ENCODE measurements around the gene LIG4. TPM values are rescaled to one million over a fixed set of nuclear protein-coding genes. Genes with fewer than 3 reads are reported as not detected.
A peak's percentile ranks its signal among the peaks of the same experiment; 100 is the strongest.

Gene LIG4
- total and polyA plus RNA-seq, 9 of the 15 experiments (the other 6 are each of a cell fraction or from before 2014, with no cell fraction given), result 1.5 to 7.8 (median 5.1) TPM

DNA sequence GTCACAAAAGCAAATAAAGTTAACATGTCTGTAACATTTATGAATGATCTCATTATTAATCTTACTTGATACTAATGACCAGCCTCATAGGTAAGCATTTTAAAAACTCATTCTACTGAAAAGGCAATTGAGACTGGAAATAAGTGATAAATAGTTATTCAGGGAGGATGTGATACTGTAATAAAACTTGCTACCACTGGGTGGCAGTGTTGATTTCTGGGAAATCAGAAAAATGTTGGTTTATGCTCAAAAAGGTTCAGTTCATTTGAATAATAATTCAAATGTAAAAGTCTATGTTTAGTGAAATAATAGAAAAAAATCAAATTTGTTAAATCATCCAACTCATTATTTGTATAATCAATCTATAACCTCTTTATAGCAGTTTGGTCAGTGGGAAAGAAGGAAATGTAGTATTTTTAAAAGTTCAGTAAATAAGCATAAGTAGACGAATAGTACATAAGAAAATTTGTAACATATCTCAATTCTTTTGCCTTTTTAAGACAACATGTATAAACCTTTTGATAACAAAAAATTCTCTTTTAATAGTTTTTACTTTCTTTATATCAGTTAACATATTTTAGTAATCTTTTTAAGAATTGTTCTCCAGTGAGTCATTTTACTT lies 12.4 kb upstream of the LIG4 start:
- H4K20me1 ChIP-seq (replicated peaks; ENCODE audit: control insufficient read depth, insufficient read depth, low read length), result no peaks in the 10 kb centered on the region; the same call in 1 of the 2 replicates
- no peak overlapping the region for H3K4me3 ChIP-seq
- no peak overlapping the region for H2AFZ ChIP-seq (ENCODE audit: low read depth, low read length)
- 60% methylated on average over 1 of the region's 1 CpG for WGBS (ENCODE audit: insufficient coverage, low coverage, missing lambda C conversion rate)
- peaks cover 19% of the 10 kb centered on the region; the same call in 2 of the 3 replicates for H3K36me3 ChIP-seq (ENCODE audit: control insufficient read depth, insufficient read depth, low read length)
- peaks cover 0 to 4% of the 10 kb centered on the region in 2 experiments; a peak in 2 of 5 replicates for H3K4me1 ChIP-seq (replicated peaks in 1 of 2; ENCODE audit: control insufficient read depth in 2 of 2, insufficient read depth in 2 of 2, low read length in 2 of 2)
- H3K9me1 ChIP-seq (ENCODE audit: control insufficient read depth, insufficient read depth, low read length), result no peaks in the 10 kb centered on the region
- intact Hi-C loops (cut with micrococcal nuclease), result loop anchor here (5.0 to 10.0 kb wide), 5 partner anchors 50 to 670 kb away; no protein-coding TSS in a partner anchor
- no peak overlapping the region for H3K27ac ChIP-seq (ENCODE audit: extremely low read depth, low read depth, low read length)
- H3K4me2 ChIP-seq (ENCODE audit: insufficient read depth, low read length), result no peak overlapping the region
- no peaks in the 10 kb centered on the region for H3K9me3 ChIP-seq (replicated peaks; ENCODE audit: control insufficient read depth, insufficient read depth, low read depth, low read length)
- TF ChIP-seq HDAC3 (IDR thresholded peaks at IDR 0.05; ENCODE audit: borderline replicate concordance, partially characterized antibody), result no peak
- TF ChIP-seq, protein P1, sequence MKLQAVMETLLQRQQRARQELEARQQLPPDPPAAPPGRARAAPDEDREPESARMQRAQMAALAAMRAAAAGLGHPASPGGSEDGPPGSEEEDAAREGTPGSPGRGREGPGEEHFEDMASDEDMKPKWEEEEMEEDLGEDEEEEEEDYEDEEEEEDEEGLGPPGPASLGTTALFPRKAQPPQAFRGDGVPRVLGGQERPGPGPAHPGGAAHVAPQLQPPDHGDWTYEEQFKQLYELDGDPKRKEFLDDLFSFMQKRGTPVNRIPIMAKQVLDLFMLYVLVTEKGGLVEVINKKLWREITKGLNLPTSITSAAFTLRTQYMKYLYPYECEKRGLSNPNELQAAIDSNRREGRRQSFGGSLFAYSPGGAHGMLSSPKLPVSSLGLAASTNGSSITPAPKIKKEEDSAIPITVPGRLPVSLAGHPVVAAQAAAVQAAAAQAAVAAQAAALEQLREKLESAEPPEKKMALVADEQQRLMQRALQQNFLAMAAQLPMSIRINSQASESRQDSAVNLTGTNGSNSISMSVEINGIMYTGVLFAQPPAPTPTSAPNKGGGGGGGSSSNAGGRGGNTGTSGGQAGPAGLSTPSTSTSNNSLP (IDR thresholded peaks at IDR 0.05; ENCODE audit: borderline replicate concordance, low read depth, low read length), result peak; percentile 89
- TF ChIP-seq MCM7 (IDR thresholded peaks at IDR 0.05), result no peak
- TF ChIP-seq ZC3H8 (IDR thresholded peaks at IDR 0.05), result no peak
- TF ChIP-seq RAD21 (CRISPR knock-in tag; conservative IDR thresholded peaks at IDR 0.05 in 1 of 2, IDR thresholded peaks at IDR 0.05 in 1 of 2), result peak; percentile 34 to 44; a peak in 2 of 4 replicates
- TF ChIP-seq, protein P2, sequence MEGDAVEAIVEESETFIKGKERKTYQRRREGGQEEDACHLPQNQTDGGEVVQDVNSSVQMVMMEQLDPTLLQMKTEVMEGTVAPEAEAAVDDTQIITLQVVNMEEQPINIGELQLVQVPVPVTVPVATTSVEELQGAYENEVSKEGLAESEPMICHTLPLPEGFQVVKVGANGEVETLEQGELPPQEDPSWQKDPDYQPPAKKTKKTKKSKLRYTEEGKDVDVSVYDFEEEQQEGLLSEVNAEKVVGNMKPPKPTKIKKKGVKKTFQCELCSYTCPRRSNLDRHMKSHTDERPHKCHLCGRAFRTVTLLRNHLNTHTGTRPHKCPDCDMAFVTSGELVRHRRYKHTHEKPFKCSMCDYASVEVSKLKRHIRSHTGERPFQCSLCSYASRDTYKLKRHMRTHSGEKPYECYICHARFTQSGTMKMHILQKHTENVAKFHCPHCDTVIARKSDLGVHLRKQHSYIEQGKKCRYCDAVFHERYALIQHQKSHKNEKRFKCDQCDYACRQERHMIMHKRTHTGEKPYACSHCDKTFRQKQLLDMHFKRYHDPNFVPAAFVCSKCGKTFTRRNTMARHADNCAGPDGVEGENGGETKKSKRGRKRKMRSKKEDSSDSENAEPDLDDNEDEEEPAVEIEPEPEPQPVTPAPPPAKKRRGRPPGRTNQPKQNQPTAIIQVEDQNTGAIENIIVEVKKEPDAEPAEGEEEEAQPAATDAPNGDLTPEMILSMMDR (IDR thresholded peaks at IDR 0.05 in 2 of 3, conservative IDR thresholded peaks at IDR 0.05 in 1 of 3; ENCODE audit: insufficient read depth in 2 of 3, low read depth in 1 of 3, low read length in 3 of 3), result peak in 2 of 3 experiments; percentile 13 to 58; a peak in 4 of 6 replicates
- H3K27me3 ChIP-seq (ENCODE audit: control insufficient read depth in 2 of 2, insufficient read depth in 2 of 2, low read length in 2 of 2), result no peaks in the 10 kb centered on the region
- FAIRE-seq, result peak; percentile 70
- peaks cover 66% of the 10 kb centered on the region for H3K79me2 ChIP-seq (ENCODE audit: control insufficient read depth, insufficient read depth, low read length)
- H3K9ac ChIP-seq (ENCODE audit: insufficient read depth in 1 of 2, low read depth in 2 of 2, low read length in 2 of 2), result no peak overlapping the region
- ATAC-seq, result peak; percentile 41; the same call in 1 of the 3 replicates
- BruUV-seq (replicated peaks), result no TSS peak
- ChIA-PET POLR2A (no interaction called here), CTCF (ENCODE audit: low intra/inter-chr PET ratio) (interaction anchor here (0.7 kb wide), 1 partner anchor 95 kb away, joined by 3 read pairs; no protein-coding TSS in a partner anchor)
- in situ Hi-C loops (cut with MboI), result no loop called here
- DNase-seq (ENCODE audit: extremely low read depth in 1 of 4, low spot score in 3 of 4), result peak in 3 of 4 experiments; percentile 14 to 53 (median 29)
